OCI-LY1 (cell line): Measurements from ENCODE around the gene IFNLR1.

Experiments
- H2AFZ ChIP-seq: fragments of 200-600 bp; sonication (generic), shearing (Covaris generic); 2 replicates; pipeline ENCODE4 v1.6.0; 2014; ENCODE audit warnings: antibody characterized with exemption, mild to moderate bottlenecking, low read length
- H3F3A ChIP-seq: fragments of 200-600 bp; sonication (generic), shearing (Covaris generic); 2 replicates; pipeline ENCODE4 v1.6.0; 2014; ENCODE audit warnings: mild to moderate bottlenecking, antibody characterized with exemption, low read length, moderate library complexity; ENCODE audit not compliant: insufficient read depth
- H3K27ac ChIP-seq: fragments of 200-600 bp; sonication (generic); 2 replicates; pipeline ENCODE4 v1.5.1; 2014; ENCODE audit warnings: low read length, mixed run types, mild to moderate bottlenecking, low read depth; ENCODE audit not compliant: poor library complexity, severe bottlenecking
- H3K27me3 ChIP-seq: fragments of 200-600 bp; sonication (generic); 2 replicates; pipeline ENCODE4 v1.6.0; 2014; ENCODE audit warnings: antibody characterized with exemption, mild to moderate bottlenecking, low read length, moderate library complexity; ENCODE audit not compliant: insufficient read depth
- H3K36me3 ChIP-seq: fragments of 200-600 bp; sonication (generic); 2 replicates; pipeline ENCODE4 v1.6.1; 2014; ENCODE audit warnings: mild to moderate bottlenecking, antibody characterized with exemption, low read length, moderate library complexity, mixed read lengths; ENCODE audit not compliant: insufficient read depth
- H3K4me1 ChIP-seq: fragments of 200-600 bp; sonication (generic); 2 replicates; pipeline ENCODE4 v1.5.1; 2014; ENCODE audit warnings: mild to moderate bottlenecking, low read length, moderate library complexity; ENCODE audit not compliant: insufficient read depth, severe bottlenecking
- H3K4me2 ChIP-seq: fragments of 200-600 bp; sonication (generic), shearing (Covaris generic); 2 replicates; pipeline ENCODE4 v1.6.1; 2014; ENCODE audit warnings: low read length
- H3K4me3 ChIP-seq: fragments of 200-600 bp; sonication (generic); 2 replicates; pipeline ENCODE4 v1.5.1; 2014; ENCODE audit warnings: low read length, low read depth, mild to moderate bottlenecking, mixed read lengths; ENCODE audit not compliant: poor library complexity, severe bottlenecking
- H3K79me2 ChIP-seq: fragments of 200-600 bp; shearing (Covaris generic); 2 replicates; pipeline ENCODE4 v1.6.1; 2016; ENCODE audit warnings: mixed run types, low read length, mixed read lengths; ENCODE audit not compliant: insufficient read depth
- H3K9ac ChIP-seq: fragments of 200-600 bp; sonication (generic), shearing (Covaris generic); 2 replicates; pipeline ENCODE4 v1.6.1; 2014; ENCODE audit warnings: mild to moderate bottlenecking, low read length, mixed read lengths
- H3K9me2 ChIP-seq: fragments of 200-600 bp; sonication (generic), shearing (Covaris generic); 2 replicates; pipeline ENCODE4 v1.6.1; 2014; ENCODE audit warnings: low read depth, mild to moderate bottlenecking, low read length, mixed read lengths
- H3K9me3 ChIP-seq: fragments of 200-600 bp; shearing (Covaris generic); 2 replicates; pipeline ENCODE4 v1.6.1; 2014; ENCODE audit warnings: low read length, mixed read lengths
- H4K20me1 ChIP-seq: fragments of 200-600 bp; sonication (generic), shearing (Covaris generic); 2 replicates; pipeline ENCODE4 v1.6.0; 2016; ENCODE audit warnings: mild to moderate bottlenecking, low read length; ENCODE audit not compliant: insufficient read depth
- EZH2 ChIP-seq: fragments of 200-600 bp; sonication (generic), shearing (Covaris generic); IDR thresholded peaks from 2 replicates; pipeline ENCODE4 v1.8.0; 2017; ENCODE audit warnings: borderline replicate concordance, mixed run types, mild to moderate bottlenecking, antibody characterized with exemption, low read length, moderate library complexity, mixed read lengths
- TF ChIP-seq, protein P1 (sequence below): fragments of 200-600 bp; sonication (generic), shearing (Covaris generic); IDR thresholded peaks from 2 replicates; pipeline ENCODE4 v1.5.1; 2017; ENCODE audit warnings: mild to moderate bottlenecking, antibody characterized with exemption, low read length, moderate library complexity, mixed read lengths

The IFNLR1 gene

DNA sequence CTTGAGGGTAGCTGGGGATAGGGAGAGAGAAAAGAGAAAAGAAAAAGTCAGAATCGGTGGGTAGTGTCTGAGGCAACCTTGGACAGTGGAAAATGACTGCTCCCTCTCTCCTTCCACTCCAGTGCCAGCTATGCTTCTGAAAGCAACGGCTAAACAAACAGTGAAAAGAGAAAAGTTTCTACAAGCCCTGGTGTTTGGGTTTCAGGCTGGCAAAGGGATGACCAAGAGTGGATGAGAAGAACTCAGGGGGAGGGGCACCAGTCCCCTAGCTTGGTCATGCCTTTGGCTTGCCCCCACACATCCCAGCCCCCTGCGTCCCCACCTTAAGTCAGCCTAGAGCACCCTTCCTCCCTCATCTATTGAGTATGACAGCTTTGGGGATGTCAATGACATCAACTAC is 52.7 kb downstream of the IFNLR1 start:
- H4K20me1 ChIP-seq = no peaks in the 10 kb centered on the region
- H3K9me2 ChIP-seq = no peaks in the 10 kb centered on the region
- H3F3A ChIP-seq = no peaks in the 10 kb centered on the region
- no peaks in the 10 kb centered on the region for H3K79me2 ChIP-seq
- peaks cover 4% of the 10 kb centered on the region for H3K27me3 ChIP-seq
- no peak overlapping the region for H3K4me2 ChIP-seq
- H3K36me3 ChIP-seq = no peaks in the 10 kb centered on the region
- no peak for TF ChIP-seq EZH2
- TF ChIP-seq, protein P1, sequence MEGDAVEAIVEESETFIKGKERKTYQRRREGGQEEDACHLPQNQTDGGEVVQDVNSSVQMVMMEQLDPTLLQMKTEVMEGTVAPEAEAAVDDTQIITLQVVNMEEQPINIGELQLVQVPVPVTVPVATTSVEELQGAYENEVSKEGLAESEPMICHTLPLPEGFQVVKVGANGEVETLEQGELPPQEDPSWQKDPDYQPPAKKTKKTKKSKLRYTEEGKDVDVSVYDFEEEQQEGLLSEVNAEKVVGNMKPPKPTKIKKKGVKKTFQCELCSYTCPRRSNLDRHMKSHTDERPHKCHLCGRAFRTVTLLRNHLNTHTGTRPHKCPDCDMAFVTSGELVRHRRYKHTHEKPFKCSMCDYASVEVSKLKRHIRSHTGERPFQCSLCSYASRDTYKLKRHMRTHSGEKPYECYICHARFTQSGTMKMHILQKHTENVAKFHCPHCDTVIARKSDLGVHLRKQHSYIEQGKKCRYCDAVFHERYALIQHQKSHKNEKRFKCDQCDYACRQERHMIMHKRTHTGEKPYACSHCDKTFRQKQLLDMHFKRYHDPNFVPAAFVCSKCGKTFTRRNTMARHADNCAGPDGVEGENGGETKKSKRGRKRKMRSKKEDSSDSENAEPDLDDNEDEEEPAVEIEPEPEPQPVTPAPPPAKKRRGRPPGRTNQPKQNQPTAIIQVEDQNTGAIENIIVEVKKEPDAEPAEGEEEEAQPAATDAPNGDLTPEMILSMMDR = no peak
- no peak overlapping the region for H3K27ac ChIP-seq
- no peak overlapping the region for H3K4me3 ChIP-seq
- H3K9ac ChIP-seq = no peak overlapping the region
- H2AFZ ChIP-seq = no peak overlapping the region
- no peaks in the 10 kb centered on the region for H3K4me1 ChIP-seq
- H3K9me3 ChIP-seq = peaks cover 5% of the 10 kb centered on the region; the same call in 1 of the 2 replicates

GRCh38 chr1:24133819-24134218 is 53.3 kb downstream of the IFNLR1 start:
- peaks cover under 1% of the 10 kb centered on the region for H3K27me3 ChIP-seq
- H3K4me3 ChIP-seq = no peak overlapping the region
- no peaks in the 10 kb centered on the region for H4K20me1 ChIP-seq
- H2AFZ ChIP-seq = no peak overlapping the region
- H3K4me2 ChIP-seq = no peak overlapping the region
- H3F3A ChIP-seq = no peaks in the 10 kb centered on the region
- H3K79me2 ChIP-seq = no peaks in the 10 kb centered on the region
- peaks cover 5% of the 10 kb centered on the region; the same call in 1 of the 2 replicates for H3K9me3 ChIP-seq
- H3K9me2 ChIP-seq = no peaks in the 10 kb centered on the region
- H3K36me3 ChIP-seq = no peaks in the 10 kb centered on the region
- TF ChIP-seq, protein P1 = no peak
- no peak for TF ChIP-seq EZH2
- no peaks in the 10 kb centered on the region for H3K4me1 ChIP-seq
- no peak overlapping the region for H3K9ac ChIP-seq
- H3K27ac ChIP-seq = no peak overlapping the region

GRCh38 chr1:24130385-24130784 is 56.7 kb downstream of the IFNLR1 start:
- H3K9me3 ChIP-seq = peaks cover 5% of the 10 kb centered on the region; the same call in 1 of the 2 replicates
- H3K4me1 ChIP-seq = no peaks in the 10 kb centered on the region
- H3F3A ChIP-seq = no peaks in the 10 kb centered on the region
- H2AFZ ChIP-seq = no peak overlapping the region
- no peaks in the 10 kb centered on the region for H3K9me2 ChIP-seq
- TF ChIP-seq, protein P1 = no peak
- no peak for TF ChIP-seq EZH2
- H3K27me3 ChIP-seq = no peaks in the 10 kb centered on the region; the same call in 1 of the 2 replicates
- no peaks in the 10 kb centered on the region for H4K20me1 ChIP-seq
- no peak overlapping the region for H3K4me2 ChIP-seq
- H3K9ac ChIP-seq = no peak overlapping the region
- H3K27ac ChIP-seq = no peak overlapping the region
- no peaks in the 10 kb centered on the region for H3K79me2 ChIP-seq
- no peaks in the 10 kb centered on the region for H3K36me3 ChIP-seq
- H3K4me3 ChIP-seq = no peak overlapping the region
